Fibroblast of skin of right quadriceps (primary cell): ENCODE results near the gene DSE.
A peak's percentile ranks its signal among the peaks of the same experiment; 100 is the strongest.

Source experiments
- DNase-seq: peaks from one replicate; pipeline ENCODE4 v3.0.0-alpha.2; 2013

The DSE gene

GRCh38 chr6:116450185-116450710, 79.5 kb downstream of the DSE start:
- DNase-seq: no peak

- DNase-seq: no peak
Measured at GRCh38 chr6:116450769-116451740, 80.3 kb downstream of the DSE start.

GRCh38 chr6:116451916-116452315, 81.2 kb downstream of the DSE start:
- DNase-seq: no peak

- no peak for DNase-seq
Measured at GRCh38 chr6:116452531-116452930, 81.8 kb downstream of the DSE start.

- DNase-seq: no peak
Measured at GRCh38 chr6:116456106-116456505, 85.4 kb downstream of the DSE start.

- DNase-seq: no peak
Measured at GRCh38 chr6:116456927-116457326, 86.2 kb downstream of the DSE start.

- DNase-seq: no peak
Measured at GRCh38 chr6:116458264-116458663, 87.5 kb downstream of the DSE start.

GRCh38 chr6:116459927-116460326, 89.2 kb downstream of the DSE start:
- no peak for DNase-seq

- DNase-seq: no peak
Measured at GRCh38 chr6:116461331-116461931, 90.7 kb downstream of the DSE start, which contains the start of gene CALHM6. Gene CALHM6, plus strand, starts transcription at chr6:116461375. Its CDS starts 555 bp downstream, at chr6:116461930.

GRCh38 chr6:116461932-116462885, 91.5 kb downstream of the DSE start:
- DNase-seq: peak; percentile 69

GRCh38 chr6:116463301-116463700, 92.6 kb downstream of the DSE start:
- no peak for DNase-seq

- DNase-seq: no peak
Measured at GRCh38 chr6:116465246-116465645, 94.5 kb downstream of the DSE start.

- DNase-seq: no peak
Measured at GRCh38 chr6:116467096-116467495, 96.3 kb downstream of the DSE start.

- DNase-seq: no peak
Measured at GRCh38 chr6:116467514-116467913, 96.8 kb downstream of the DSE start.

GRCh38 chr6:116468293-116468692, 97.5 kb downstream of the DSE start:
- no peak for DNase-seq

- DNase-seq: no peak
Measured at GRCh38 chr6:116471531-116471930, 100.8 kb downstream of the DSE start.

GRCh38 chr6:116472706-116473105, 102.0 kb downstream of the DSE start:
- no peak for DNase-seq

GRCh38 chr6:116475141-116475540, 104.4 kb downstream of the DSE start:
- DNase-seq: no peak

- DNase-seq: peak; percentile 30
Measured at GRCh38 chr6:116476002-116476678, 105.4 kb downstream of the DSE start.

- DNase-seq: no peak
Measured at GRCh38 chr6:116482780-116483179, 112.0 kb downstream of the DSE start.

- no peak for DNase-seq
Measured at GRCh38 chr6:116483616-116484015, 112.9 kb downstream of the DSE start.

- DNase-seq: peak; percentile 38
Measured at GRCh38 chr6:116485559-116486184, 114.9 kb downstream of the DSE start.
